Lower leg skin (tissue), 3 donors: ENCODE data around the gene TLR4.

Source experiments
- CTCF ChIP-seq, 3 donors: fragments of 450-650 bp; IDR thresholded peaks; one replicate each; pipeline ENCODE4 v1.5.1; 2016; ENCODE audit warnings: antibody characterized with exemption in 3 of 3, mild to moderate bottlenecking in 3 of 3, moderate library complexity in 2 of 3
- POLR2A ChIP-seq, 2 donors: fragments of 450-650 bp; IDR thresholded peaks; one replicate each; pipeline ENCODE4 v1.6.1; 2016 to 2017; ENCODE audit warnings: antibody characterized with exemption in 2 of 2, mild to moderate bottlenecking in 1 of 2, moderate library complexity in 1 of 2

- no peak for TF ChIP-seq CTCF (IDR thresholded peaks at IDR 0.05)
- TF ChIP-seq POLR2A (IDR thresholded peaks at IDR 0.05), result no peak
Measured at GRCh38 chr9:117681888-117682287, 22.3 kb upstream of the TLR4 start.
